Thyroid gland (tissue), 4 donors: ENCODE data around the gene ACTN2. TPM values are rescaled to one million over a fixed set of nuclear protein-coding genes. Genes with fewer than 3 reads are reported as not detected.

Experiments used
- DNase-seq, 2 donors: peaks; one replicate each; pipeline ENCODE4 v3.0.0-alpha.2; 2019
- H3K27ac ChIP-seq, 3 donors: fragments of 200-600 bp; sonication (generic); 1 replicate in 2 of 3; 2 replicates in 1 of 3; pipeline ENCODE4 v1.5.1; 2016 to 2019; ENCODE audit warnings: mild to moderate bottlenecking in 1 of 3, moderate library complexity in 1 of 3
- H3K27me3 ChIP-seq: fragments of 200-600 bp; sonication (generic); one replicate; pipeline ENCODE4 v1.5.1; 2019
- H3K36me3 ChIP-seq, 2 donors: fragments of 200-600 bp; sonication (generic); one replicate each; pipeline ENCODE4 v1.5.1; 2016 to 2019
- H3K4me1 ChIP-seq, 2 donors: fragments of 200-600 bp; sonication (generic); one replicate each; pipeline ENCODE4 v1.5.1; 2017 to 2019
- H3K4me3 ChIP-seq, 3 donors: fragments of 200-600 bp; sonication (generic); replicated peaks in 1 of 3; 1 replicate in 2 of 3; 2 replicates in 1 of 3; pipeline ENCODE4 v1.5.1; 2016; ENCODE audit warnings: mild to moderate bottlenecking in 1 of 3
- H3K9me3 ChIP-seq: fragments of 200-600 bp; sonication (generic); one replicate; pipeline ENCODE4 v1.5.1; 2017
- POLR2A ChIP-seq, 2 donors: fragments of 450-650 bp; IDR thresholded peaks; one replicate each; pipeline ENCODE4 v1.6.1; 2017; ENCODE audit warnings: antibody characterized with exemption in 2 of 2, mild to moderate bottlenecking in 2 of 2, moderate library complexity in 1 of 2
- WGBS, 2 donors: methylation state at CpG; one replicate each; pipeline ENCODE4 v1.1.5; 2017; 5-methylcytosine and 5-hydroxymethylcytosine counted together
- intact Hi-C: fragments of 100-400 bp; cut with DNase I; formaldehyde crosslinking; loops from one replicate; pipeline ENCODE4 v1.15.1; 2023
- total RNA-seq, 4 donors: library from RNA; depleted of rRNA; stranded (reverse); fragments of >200 nt; gene quantifications; one replicate each; pipeline ENCODE4 v1.2.3, GENCODE V29; 2016
- TF ChIP-seq, protein P1 (sequence below), 6 experiments: fragments of 200-600 bp in 3 of 6; fragments of 450-650 bp in 3 of 6; sonication (generic) in 3 of 6; IDR thresholded peaks; one replicate each; pipeline ENCODE4 v1.5.1; 2016 to 2019; ENCODE audit warnings: antibody characterized with exemption in 6 of 6, mild to moderate bottlenecking in 2 of 6, inconsistent platforms in 1 of 6, moderate library complexity in 1 of 6

Gene ACTN2
- total RNA-seq, result under 1 TPM in 2 of 4 donors, not detected in 2; 0.40 to 0.56 TPM

DNA sequence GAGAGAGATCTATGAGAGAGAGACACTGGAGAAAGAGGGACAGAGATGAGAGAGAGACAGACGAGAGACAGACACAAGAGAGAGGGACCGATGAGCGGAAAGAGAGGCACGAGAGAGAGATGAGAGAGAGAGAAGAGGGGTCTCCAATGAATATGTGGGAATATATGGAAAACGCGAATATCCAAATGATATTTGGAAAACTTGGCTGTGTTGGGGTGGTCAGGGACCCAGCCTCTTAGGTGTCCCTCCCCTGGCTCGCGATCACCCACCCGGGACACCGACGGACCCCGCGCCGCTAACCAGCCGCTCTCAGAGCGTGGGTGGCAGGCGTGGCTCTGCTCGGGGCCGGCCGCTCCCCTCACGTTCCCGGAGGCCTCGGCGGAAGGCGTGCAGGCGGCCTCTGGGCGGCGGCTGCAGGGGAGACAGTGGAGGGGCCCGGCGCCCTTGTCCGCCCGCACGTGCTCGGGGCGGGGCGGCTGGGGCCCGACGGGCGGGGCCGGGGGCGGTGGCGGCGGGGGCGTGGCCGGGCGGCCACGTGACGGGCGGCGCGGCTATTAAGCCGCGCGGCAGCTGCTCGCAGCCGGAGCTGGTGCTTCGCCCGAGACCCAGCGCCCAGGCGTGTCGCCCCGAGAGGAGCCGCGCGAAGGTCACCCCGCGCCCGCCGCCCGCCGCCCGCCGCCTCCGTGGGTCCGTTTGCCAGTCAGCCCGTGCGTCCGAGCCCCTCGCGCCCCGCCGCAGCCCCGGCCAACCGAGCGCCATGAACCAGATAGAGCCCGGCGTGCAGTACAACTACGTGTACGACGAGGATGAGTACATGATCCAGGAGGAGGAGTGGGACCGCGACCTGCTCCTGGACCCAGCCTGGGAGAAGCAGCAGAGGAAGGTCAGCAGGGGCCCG is at the start of gene ACTN2:
Gene ACTN2, plus strand, starts transcription at position 583 of the 898 bp plus-strand sequence. Its CDS starts 175 bp downstream, at position 758.
- DNase-seq, result peak; percentile 46 to 51
- no peaks in the 10 kb centered on the region for H3K27me3 ChIP-seq
- intact Hi-C loops, result no loop called here
- TF ChIP-seq, protein P1, sequence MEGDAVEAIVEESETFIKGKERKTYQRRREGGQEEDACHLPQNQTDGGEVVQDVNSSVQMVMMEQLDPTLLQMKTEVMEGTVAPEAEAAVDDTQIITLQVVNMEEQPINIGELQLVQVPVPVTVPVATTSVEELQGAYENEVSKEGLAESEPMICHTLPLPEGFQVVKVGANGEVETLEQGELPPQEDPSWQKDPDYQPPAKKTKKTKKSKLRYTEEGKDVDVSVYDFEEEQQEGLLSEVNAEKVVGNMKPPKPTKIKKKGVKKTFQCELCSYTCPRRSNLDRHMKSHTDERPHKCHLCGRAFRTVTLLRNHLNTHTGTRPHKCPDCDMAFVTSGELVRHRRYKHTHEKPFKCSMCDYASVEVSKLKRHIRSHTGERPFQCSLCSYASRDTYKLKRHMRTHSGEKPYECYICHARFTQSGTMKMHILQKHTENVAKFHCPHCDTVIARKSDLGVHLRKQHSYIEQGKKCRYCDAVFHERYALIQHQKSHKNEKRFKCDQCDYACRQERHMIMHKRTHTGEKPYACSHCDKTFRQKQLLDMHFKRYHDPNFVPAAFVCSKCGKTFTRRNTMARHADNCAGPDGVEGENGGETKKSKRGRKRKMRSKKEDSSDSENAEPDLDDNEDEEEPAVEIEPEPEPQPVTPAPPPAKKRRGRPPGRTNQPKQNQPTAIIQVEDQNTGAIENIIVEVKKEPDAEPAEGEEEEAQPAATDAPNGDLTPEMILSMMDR (IDR thresholded peaks at IDR 0.05), result no peak
- peak in 1 of 2 donors; percentile 56 for TF ChIP-seq POLR2A (IDR thresholded peaks at IDR 0.05)
- peaks cover 8 to 11% of the 10 kb centered on the region in 2 donors for H3K4me1 ChIP-seq
- peak within 1 kb of the TSS; percentile 8 to 47 (median 39) for H3K4me3 ChIP-seq
- WGBS, 2 donors, result 16 to 36% methylated on average over 12 to 41 of the region's 93 CpGs
- H3K36me3 ChIP-seq, result no peaks in the 10 kb centered on the region
- no peaks in the 10 kb centered on the region for H3K9me3 ChIP-seq
- no peak within 1 kb of the TSS for H3K27ac ChIP-seq

DNA sequence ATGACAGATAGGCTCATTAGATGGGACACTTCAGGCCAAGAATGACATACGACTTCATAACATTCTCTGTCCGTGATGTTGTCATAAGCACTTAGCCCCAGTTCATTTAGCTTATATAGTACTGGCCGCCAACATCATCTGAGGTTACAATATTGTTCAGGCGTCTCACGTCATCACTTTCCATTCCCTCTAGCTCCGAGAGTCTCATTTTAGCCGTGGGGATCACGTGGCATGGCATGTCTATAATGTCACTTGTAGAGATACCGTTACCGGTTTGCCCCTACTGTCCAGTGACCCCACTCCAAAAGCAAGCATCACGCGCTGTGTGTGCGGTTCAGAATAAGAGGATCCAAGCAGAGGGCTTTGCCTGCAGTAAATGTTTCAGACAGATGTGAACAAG is 47.4 kb upstream of the ACTN2 start:
- Histone ChIP-seq H3K36me3 (no peaks in the 10 kb centered on the region), H3K4me1 (no peaks in the 10 kb centered on the region), H3K27ac (no peak overlapping the region), H3K4me3 (no peak overlapping the region), H3K27me3 (no peaks in the 10 kb centered on the region), H3K9me3 (no peaks in the 10 kb centered on the region)
- intact Hi-C loops, result no loop called here
- no peak for TF ChIP-seq POLR2A (IDR thresholded peaks at IDR 0.05)
- TF ChIP-seq, protein P1 (IDR thresholded peaks at IDR 0.05), result no peak
- 85 to 90% methylated on average over 13 of the region's 13 CpGs for whole genome bisulfite sequencing, 2 donors
- DNase-seq, result no peak

DNA sequence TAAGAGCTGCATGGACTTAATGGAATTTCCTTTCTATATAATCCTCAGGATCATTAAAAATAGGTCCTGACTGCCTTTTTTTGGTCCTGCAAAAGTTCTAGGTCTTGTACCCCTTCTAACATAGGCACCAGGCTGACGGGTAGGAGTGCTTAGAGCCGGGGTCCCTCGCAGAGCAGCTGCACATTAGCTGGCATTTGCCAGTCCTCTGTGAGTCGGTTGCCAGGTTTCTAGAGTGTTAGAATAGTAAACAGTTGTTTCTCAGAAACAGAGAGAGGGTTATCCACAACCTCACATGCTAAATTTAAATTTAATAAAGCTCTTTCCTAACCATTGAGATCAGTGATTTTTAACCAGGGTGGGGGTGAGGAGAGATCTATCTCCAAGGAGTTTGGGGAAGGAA is 46.6 kb upstream of the ACTN2 start:
- H3K4me3 ChIP-seq, result no peak overlapping the region
- TF ChIP-seq, protein P1 (IDR thresholded peaks at IDR 0.05), result no peak
- no peak for TF ChIP-seq POLR2A (IDR thresholded peaks at IDR 0.05)
- H3K27me3 ChIP-seq, result no peaks in the 10 kb centered on the region
- no peaks in the 10 kb centered on the region for H3K4me1 ChIP-seq
- no peak for DNase-seq
- no peaks in the 10 kb centered on the region for H3K36me3 ChIP-seq
- WGBS, 2 donors, result 69% methylated on average over 4 of the region's 4 CpGs
- no peaks in the 10 kb centered on the region for H3K9me3 ChIP-seq
- intact Hi-C loops, result no loop called here
- H3K27ac ChIP-seq, result no peak overlapping the region

DNA sequence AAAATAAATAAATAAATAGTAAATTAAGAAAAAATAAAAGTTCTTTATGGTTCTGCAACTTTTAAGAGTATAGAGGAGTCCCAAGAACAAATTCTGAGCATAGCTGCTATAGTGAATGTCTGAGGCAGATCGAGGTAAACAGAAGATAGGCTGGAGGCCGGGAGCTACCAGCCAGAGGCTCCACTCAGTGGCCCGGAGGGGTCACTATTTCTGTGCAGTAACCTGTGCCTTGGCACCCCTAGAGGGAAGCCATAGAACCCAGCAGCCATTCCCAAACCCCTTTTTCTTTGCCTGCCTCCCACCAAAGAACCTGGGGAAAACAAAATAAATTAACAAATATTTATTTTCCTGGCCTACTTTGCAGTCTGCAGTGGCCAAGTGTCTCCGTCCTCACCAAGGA is 43.5 kb upstream of the ACTN2 start:
- Histone ChIP-seq H3K27ac (no peak overlapping the region), H3K9me3 (no peaks in the 10 kb centered on the region), H3K27me3 (no peaks in the 10 kb centered on the region), H3K36me3 (no peaks in the 10 kb centered on the region), H3K4me1 (no peaks in the 10 kb centered on the region), H3K4me3 (no peak overlapping the region)
- TF ChIP-seq POLR2A (IDR thresholded peaks at IDR 0.05), result no peak
- TF ChIP-seq, protein P1 (IDR thresholded peaks at IDR 0.05), result no peak
- DNase-seq, result no peak
- intact Hi-C loops, result no loop called here
- WGBS, 2 donors, result 87 to 89% methylated on average over 4 of the region's 4 CpGs

DNA sequence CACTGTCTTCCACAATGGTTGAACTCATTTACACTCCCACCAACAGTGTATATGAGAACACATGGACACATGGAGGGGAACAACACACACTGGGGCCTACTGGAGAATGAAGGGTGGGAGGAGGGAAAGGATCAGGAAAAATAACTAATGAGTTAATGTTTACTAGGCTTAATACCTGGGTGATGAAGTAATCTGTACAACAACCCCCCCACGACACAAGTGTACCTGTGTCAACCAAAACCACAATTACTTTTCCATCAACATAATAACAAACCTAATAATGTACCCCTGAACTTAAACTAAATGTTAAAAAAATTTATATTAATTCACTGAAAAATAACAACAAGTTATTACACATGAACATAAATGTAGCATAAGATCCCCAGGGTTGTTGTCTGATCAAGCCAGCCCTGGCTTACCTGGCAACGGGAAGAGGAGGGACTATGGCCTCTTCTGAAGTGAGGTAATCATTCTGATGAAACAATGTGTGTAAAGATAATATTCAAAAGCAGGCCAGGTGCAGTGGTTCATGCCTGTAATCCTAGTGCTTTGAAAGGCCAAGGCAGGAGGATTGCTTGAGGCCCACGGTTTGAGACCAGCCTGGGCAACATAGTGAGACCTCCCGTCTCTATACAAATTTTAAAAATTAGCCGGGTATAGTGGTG is 41.2 kb upstream of the ACTN2 start:
- intact Hi-C loops, result no loop called here
- Histone ChIP-seq H3K4me1 (no peaks in the 10 kb centered on the region), H3K4me3 (no peak overlapping the region), H3K36me3 (no peaks in the 10 kb centered on the region), H3K27me3 (no peaks in the 10 kb centered on the region), H3K9me3 (no peaks in the 10 kb centered on the region), H3K27ac (no peak overlapping the region)
- TF ChIP-seq, protein P1 (IDR thresholded peaks at IDR 0.05), result no peak
- TF ChIP-seq POLR2A (IDR thresholded peaks at IDR 0.05), result no peak
- 85 to 87% methylated on average over 5 of the region's 5 CpGs for WGBS, 2 donors
- DNase-seq, result no peak
